Measurements from ENCODE around the gene CD8B.

Gene CD8B

DNA sequence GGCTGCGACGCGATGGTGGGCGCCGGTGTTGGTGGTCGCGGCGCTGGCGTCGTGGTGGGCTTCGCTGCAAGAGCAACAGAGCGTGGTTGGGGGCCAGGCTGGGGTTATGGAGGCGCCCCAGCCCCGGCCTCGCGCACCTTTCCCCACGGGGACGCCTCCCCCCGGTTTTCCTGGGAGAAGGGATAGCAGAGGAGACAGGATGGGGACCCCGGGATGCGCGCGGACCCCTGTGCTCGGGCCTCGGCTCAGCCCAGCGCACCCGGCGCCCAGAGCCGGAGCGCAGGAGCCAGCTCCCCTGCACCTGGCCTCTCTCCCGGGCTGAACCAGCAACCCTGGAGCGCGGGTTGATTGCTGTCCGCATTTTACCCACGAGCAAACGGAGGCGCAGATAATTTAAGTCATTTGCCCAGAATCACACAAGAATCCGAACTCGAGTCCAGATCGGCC is 72.0 kb downstream of the CD8B start:
- no peak for DNase-seq (ENCODE audit: low read depth)
- no peak overlapping the region for H3K4me3 ChIP-seq (ENCODE audit: low read length)
- TF ChIP-seq, protein P1, sequence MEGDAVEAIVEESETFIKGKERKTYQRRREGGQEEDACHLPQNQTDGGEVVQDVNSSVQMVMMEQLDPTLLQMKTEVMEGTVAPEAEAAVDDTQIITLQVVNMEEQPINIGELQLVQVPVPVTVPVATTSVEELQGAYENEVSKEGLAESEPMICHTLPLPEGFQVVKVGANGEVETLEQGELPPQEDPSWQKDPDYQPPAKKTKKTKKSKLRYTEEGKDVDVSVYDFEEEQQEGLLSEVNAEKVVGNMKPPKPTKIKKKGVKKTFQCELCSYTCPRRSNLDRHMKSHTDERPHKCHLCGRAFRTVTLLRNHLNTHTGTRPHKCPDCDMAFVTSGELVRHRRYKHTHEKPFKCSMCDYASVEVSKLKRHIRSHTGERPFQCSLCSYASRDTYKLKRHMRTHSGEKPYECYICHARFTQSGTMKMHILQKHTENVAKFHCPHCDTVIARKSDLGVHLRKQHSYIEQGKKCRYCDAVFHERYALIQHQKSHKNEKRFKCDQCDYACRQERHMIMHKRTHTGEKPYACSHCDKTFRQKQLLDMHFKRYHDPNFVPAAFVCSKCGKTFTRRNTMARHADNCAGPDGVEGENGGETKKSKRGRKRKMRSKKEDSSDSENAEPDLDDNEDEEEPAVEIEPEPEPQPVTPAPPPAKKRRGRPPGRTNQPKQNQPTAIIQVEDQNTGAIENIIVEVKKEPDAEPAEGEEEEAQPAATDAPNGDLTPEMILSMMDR (IDR thresholded peaks at IDR 0.05; ENCODE audit: insufficient read depth, low read depth, low read length, missing control alignments), result no peak

DNA sequence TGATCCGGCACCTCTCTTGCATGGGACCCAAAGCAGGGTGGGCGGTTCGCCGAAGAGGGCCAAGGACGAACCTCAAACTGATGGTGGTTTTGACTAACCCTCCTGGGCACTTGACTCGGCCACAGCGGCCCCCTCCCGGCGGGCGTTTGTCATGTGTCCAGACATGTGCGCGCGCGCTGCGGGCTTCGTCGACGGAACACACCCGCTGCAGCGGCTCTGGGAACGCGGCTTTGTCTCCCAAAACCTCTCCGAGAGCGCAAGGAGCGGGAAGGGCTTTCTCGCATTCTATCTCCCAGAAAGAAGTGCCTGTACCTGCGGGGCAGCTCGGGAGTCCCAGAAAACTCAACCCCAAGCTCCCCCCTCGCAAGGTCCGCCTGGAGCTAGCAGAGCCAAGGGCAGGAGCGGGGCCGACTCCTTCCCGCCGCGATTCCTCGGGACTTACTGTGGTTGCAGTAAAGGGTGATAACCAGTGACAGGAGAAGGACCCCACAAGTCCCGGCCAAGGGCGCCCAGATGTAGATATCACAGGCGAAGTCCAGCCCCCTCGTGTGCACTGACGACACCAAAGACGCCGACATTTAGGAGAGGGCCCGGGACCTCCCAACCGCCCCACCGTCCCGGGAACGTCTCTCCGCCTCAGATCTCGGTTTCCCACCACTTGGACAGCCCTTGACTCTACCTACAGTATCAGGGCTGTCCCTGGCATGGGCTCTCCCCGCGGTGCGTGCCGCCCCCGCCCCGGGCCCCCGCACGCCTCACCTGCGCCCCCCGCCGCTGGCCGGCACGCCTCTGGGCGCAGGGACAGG is 72.6 kb downstream of the CD8B start:
- peak; percentile 24 for DNase-seq (ENCODE audit: low read depth)
- TF ChIP-seq, protein P1 (IDR thresholded peaks at IDR 0.05; ENCODE audit: insufficient read depth, low read depth, low read length, missing control alignments), result no peak
- no peak overlapping the region for H3K4me3 ChIP-seq (ENCODE audit: low read length)

- H3K4me3 ChIP-seq (ENCODE audit: low read length), result no peak overlapping the region
- no peak for DNase-seq (ENCODE audit: low read depth)
- TF ChIP-seq, protein P1 (IDR thresholded peaks at IDR 0.05; ENCODE audit: insufficient read depth, low read depth, low read length, missing control alignments), result no peak
Observed at GRCh38 chr2:86788165-86788564, 73.5 kb downstream of the CD8B start.

- H3K4me3 ChIP-seq (ENCODE audit: low read length), result no peak overlapping the region
- TF ChIP-seq, protein P1 (IDR thresholded peaks at IDR 0.05; ENCODE audit: insufficient read depth, low read depth, low read length, missing control alignments), result no peak
- no peak for DNase-seq (ENCODE audit: low read depth)
Observed at GRCh38 chr2:86787736-86788135, 74.0 kb downstream of the CD8B start.

DNA sequence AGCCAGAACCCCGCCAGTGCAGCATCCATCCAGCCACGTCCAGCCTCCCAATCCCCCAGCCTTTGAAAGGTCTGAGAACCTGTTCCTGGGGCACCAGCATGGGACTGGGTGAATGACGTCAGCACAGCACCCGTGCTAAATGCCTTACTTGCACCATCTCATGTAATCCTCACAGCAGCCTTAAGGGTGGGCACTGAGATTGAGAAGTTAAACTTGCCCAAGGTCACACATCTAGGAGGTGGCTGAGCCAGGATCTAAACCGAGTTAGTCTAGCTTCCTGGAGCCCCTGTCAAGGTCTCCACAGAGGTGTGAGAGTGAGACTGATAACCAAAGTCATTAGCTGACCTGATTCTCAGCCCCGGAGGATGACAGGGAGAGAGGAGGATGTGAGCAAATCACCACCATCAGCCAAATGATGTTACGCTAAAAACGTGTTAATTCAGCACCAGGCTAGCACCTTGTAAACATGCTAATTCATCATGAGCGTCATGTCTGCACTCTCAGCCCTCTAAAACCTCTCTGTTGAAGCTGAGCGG is 75.6 kb downstream of the CD8B start:
- TF ChIP-seq, protein P1 (IDR thresholded peaks at IDR 0.05; ENCODE audit: insufficient read depth, low read depth, low read length, missing control alignments), result no peak
- H3K4me3 ChIP-seq (ENCODE audit: low read length), result no peak overlapping the region
- DNase-seq (ENCODE audit: low read depth), result no peak

GRCh38 chr2:86785456-86785855 is 76.2 kb downstream of the CD8B start:
- no peak for DNase-seq (ENCODE audit: low read depth)
- H3K4me3 ChIP-seq (ENCODE audit: low read length), result no peak overlapping the region
- TF ChIP-seq, protein P1 (IDR thresholded peaks at IDR 0.05; ENCODE audit: insufficient read depth, low read depth, low read length, missing control alignments), result no peak
